Measurements from ENCODE around the gene LEUTX.
"Not testable (repeated sequence)": the region's sequence is repeated elsewhere in the genome, so short reads cannot be mapped to it uniquely, and the experiment has no call there.

Gene LEUTX, protein sequence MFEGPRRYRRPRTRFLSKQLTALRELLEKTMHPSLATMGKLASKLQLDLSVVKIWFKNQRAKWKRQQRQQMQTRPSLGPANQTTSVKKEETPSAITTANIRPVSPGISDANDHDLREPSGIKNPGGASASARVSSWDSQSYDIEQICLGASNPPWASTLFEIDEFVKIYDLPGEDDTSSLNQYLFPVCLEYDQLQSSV

DNA sequence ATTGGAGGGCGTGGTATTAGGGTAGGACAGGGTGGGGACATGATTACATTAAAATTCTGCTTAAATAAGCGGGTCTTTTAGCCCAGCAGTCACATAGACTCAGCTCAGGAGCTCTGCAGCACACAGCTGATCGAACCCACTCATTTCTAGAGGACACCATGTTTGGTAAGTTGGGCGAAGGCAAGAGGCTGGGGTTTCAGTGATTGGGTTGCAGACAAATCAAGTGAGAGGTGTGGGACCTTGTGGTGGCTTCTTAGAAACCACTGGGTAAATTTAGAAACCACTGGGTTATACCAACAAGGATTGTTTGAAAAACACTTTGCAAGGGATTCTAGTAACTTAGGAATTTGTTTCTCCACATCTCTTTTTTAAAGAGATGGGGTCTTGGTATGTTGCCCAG, at the start of gene LEUTX:
Gene LEUTX, plus strand, starts transcription at position 92 of the 400 bp plus-strand sequence. Its CDS starts 67 bp downstream, at position 159.
- no peak for DNase-seq

DNA sequence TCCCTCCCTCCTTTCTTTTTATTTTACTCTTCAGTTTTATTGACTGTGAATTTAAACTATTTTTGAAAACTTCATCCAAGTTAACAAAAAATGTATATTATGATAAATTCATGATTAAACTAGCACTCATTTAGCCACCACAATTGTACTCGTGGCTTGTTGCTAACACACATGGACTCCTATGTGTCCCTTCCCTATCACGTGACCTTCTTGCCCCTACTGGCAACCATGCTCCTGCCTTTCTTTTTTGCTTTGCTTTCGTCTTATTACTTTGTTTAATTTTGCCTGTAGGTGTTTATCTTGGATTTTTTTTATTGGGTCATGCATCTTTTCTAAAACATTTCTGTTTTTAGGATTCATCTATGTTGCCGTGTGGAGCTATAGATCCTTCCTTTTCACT, 49.1 kb upstream of the LEUTX start:
- DNase-seq, result no peak

GRCh38 chr19:39731685-39732084, 47.0 kb upstream of the LEUTX start:
- DNase-seq, result no peak

- DNase-seq, result no peak
Observed at GRCh38 chr19:39733841-39734240, 44.8 kb upstream of the LEUTX start.

DNA sequence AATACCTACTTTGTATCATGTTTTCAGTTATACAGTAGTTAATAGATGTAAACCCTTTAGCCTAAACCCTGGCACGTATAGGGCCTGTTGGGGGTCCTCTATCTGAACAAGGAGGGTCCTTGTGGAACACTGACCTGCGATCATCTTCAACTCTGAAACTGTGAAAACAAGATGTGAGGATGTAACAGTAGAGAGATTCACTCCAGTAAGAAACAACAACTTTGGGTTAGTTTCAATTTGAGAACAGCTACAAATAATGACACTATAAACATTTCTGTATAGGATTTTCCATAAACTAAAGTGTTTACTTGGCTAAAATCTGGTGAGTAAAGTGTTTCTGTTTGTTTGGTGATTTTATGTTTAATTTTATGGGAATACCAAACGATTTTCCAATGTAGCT, 43.0 kb upstream of the LEUTX start:
- DNase-seq, result no peak

DNA sequence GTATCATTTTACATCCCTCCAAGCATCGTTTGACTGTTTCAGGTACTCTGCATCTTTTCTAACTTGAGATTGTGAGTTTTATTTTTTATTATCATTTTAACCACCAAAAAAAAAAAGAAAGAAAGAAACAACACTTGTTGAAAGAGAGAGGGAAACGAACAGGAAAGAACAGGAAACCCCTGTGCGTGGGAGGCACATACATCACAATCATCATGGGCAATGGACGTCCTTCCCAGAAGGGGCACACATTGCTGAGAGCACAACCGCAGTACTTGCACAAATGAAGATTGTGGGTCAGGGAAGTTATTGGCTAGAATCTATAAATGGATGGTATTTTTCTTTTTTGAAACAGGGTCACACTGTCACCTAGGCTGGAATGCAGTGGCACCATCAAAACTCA, 42.6 kb upstream of the LEUTX start:
- DNase-seq, result no peak

DNA sequence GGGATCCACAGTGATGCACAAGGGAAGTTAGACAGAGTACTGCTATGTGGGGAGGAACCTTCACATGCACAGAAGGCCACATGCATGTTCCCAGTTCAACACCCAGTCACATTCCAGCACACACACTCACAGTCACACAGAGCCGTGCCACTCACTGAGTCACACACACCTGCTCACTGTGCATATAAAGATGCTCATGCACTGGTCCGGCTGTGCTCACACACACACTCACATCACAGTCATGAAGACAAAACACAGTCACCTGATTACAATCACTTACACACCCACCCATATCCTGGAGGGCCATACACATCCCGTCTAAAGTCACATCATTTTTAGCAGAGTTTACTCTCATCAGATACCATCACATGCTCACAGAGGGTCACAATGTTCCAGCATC, 41.3 kb upstream of the LEUTX start:
- no peak for DNase-seq

- DNase-seq, result no peak
Observed at GRCh38 chr19:39737891-39738290, 40.8 kb upstream of the LEUTX start, which contains the start of gene CLC. CLC (minus strand) TSS chr19:39738029; CDS start chr19:39737952, 77 bp downstream.

DNA sequence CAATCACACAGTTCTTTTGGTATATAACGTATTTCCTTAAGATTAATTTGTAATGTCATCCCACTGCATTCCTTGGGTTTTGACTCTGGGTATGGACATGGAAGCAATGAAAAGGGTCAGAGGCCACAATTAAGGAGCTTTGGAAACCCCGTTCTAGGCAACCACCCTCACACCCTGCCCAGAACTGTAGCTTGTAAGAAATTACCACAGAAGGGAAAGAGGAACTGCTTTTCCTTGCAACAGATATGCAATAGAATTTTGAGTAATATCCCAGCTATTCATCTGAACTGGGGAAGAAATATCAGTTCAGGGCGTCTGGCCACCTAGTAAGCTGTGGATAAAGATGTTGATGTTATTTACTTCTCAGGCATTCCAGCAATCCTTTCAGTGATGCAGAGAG, 39.8 kb upstream of the LEUTX start:
- no peak for DNase-seq

DNA sequence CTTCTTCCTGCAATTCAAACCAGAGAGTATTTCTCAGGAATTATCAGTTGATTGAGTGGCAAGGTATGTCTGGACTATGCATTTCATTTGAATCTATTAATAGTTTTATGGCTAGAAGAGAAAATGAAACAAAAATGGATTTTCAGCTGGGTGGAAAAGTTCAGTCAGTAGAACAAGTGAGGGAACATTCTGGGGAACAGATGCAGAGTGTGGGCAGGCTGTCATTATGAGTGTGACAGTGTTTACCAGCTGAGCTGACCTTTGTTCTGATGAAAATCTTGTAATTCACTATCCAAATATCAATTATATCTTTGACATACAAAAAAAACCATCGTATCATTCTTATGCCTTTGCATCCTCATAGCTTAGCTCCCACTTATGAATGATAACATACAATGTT, 38.3 kb upstream of the LEUTX start:
- DNase-seq, result peak; percentile 25

DNA sequence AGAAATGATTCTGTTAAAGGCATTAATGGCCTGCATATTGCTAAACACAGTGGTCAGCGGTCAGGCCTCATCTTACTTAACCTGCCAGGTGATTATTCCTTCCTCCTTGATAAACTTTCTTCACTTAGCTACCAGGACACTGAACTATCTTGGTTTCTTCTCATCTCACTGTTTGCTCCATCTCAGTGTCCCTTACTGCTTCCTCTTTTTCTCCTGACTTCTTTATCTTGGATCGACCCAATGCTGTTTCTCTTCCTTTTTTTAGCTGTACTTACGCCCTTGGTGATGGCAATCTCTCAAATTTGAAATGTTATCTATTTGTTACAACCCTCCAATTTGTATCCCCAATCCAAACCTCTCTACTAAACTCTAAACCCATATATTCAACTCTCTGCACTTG, 33.0 kb upstream of the LEUTX start:
- DNase-seq, result no peak

GRCh38 chr19:39746836-39747529, 31.7 kb upstream of the LEUTX start:
- no peak for DNase-seq

GRCh38 chr19:39749981-39750380, 28.7 kb upstream of the LEUTX start:
- no peak for DNase-seq

DNA sequence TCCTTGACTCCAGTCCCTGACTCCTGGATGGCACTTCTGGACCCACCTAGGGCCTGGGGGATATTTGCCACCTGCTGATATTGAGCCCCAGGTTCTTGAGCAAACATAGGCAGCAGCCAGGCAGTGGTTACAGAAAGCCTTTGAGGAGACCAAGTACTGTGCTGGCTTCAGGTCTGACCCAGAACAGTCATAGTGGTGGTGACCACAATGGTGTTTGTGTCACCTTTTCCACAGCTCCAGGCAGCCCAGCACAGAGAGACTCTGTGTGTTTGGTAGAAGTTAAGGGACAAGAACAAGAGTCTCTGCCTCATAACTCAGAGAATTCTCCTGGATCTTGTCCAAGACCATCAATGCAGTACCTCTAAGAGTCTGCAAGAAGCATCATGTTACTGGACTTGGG, 26.3 kb upstream of the LEUTX start:
- DNase-seq, result no peak

- no peak for DNase-seq
Observed at GRCh38 chr19:39752795-39753194, 25.9 kb upstream of the LEUTX start.

GRCh38 chr19:39754544-39754943, 24.1 kb upstream of the LEUTX start:
- no peak for DNase-seq

GRCh38 chr19:39754971-39755370, 23.7 kb upstream of the LEUTX start:
- DNase-seq, result no peak

DNA sequence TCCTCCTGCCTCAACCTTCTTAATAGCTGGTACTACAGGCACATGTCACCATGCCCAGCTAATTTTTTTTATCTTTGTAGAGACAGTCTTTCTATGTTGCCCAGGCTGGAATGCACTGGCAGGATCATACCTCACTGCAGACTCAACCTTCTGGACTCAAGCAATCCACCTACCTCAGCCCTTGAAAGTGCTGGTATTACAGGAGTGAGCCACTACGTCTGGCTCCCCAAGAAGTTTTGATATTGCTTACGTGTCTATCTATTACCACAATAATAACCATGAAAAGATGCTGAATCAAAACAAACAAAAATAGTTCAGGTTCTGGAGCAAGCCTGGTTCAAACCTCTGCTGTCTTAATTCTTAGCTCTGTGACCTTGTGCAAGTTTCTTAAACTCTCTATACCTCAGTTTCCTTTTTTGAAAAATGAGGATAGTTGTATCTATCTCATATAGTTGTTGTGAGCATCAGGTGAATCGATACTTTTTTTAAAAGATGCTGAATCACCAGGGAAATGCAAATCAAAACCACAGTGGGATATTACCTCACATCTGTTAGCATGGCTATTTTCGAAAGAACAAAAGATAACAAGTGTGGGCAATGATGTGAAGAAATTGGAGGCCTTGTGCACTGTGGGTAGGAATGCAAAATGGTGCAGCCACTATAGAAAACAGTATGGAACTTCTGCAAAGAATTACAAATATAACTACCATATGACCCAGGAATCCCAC, 19.0 kb upstream of the LEUTX start:
- DNase-seq, result no peak

DNA sequence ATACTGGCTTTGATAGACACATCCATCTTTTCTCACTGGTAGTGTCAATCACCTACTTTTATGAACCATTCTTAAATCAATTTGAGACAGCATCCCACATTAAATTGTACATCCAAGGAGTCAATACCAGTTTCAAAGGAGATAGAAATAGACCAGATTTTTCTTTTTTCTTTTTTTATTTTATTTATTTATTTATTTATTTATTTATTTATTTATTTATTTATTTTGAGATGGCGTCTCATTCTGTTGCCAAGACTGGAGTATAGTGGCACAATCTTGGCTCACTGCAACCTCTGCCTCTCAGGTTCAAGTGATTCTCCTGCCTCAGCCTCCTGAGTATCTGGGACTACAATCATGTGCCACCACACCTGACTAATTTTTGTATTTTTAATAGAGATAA, 16.8 kb upstream of the LEUTX start:
- not testable (repeated sequence) for DNase-seq

DNA sequence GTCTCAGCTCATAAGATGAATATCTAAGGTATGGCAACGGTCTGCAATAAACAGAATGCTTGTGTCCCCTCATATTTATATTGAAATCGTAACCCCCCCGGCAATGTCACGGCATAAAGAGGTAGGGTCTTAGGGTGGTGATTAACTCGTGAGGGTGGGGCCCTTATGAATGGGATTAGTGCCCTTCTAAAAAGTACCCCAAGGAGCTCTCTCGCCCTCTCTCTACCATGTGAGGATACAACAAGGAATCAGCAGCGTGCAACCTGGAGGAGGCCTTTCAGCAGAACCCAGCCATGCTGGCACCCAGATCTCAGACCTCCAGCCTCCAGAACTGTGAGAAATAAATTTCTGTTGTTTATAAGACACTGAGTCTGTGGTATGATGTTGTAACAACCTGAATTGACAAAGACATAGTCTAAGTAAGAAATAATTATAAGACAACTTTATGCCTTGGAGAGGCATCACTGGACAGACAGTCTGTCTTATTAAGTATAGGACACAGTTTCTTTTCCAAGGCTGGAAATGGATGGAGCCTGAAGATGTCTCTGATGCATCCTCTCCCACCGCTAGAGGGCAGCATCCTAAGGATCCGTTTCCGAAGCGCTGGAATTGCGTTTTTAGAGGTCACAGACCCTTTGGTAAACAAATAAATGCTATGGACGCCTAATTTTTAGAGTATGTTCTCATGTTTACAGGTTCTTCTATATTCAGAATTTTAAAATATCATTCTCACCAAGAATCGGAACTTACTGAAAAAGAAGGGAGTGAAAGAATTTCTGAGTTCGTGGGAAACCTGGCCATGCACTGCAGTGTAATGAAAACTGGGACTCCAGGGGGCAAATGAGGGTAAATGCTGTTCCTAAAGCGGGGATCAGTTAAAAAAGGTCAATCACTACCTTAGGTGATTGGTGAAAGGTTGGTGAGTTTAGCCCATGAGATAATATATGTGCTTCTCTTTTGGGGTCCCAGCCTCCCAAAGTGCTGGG, 13.3 kb upstream of the LEUTX start:
- peak; percentile 40 for DNase-seq

DNA sequence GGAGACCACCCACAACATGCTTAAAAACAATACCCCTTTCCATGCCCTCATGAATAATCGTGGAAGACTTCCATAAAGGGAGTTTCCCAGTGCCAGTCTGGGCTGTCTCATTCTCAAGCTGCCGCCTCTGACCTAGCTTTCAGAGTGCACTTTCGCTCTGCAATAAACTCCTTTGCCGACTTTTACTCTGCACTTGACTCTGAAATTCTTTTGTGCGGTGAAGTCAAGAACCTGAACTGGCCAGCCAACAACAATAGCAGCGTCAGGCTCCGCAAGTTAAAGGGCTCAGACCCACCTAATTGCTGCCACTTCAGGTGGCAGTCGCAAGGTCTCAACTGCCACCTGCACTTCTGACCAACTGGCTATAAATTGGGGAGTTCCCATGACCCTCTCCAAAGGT, 10.3 kb upstream of the LEUTX start:
- DNase-seq, result no peak

GRCh38 chr19:39768786-39769185, 9.9 kb upstream of the LEUTX start:
- DNase-seq, result no peak

- no peak for DNase-seq
Observed at GRCh38 chr19:39780894-39781293, 2.2 kb downstream of the LEUTX start.
